Activated CD8-positive, alpha-beta memory T cell treated with anti-CD3 and anti-CD28 coated beads, Interleukin-2, amount 10 ng/mL, durations not matched to agents 7 days and 5 days (primary cell): ENCODE results near the gene CYP3A7. TPM values are rescaled to one million over a fixed set of nuclear protein-coding genes. Genes with fewer than 3 reads are reported as not detected.
"Not testable (repeated sequence)": the region's sequence is repeated elsewhere in the genome, so short reads cannot be mapped to it uniquely, and the experiment has no call there.

Experiments
- ATAC-seq: fragments of 150-1000 bp; cut with Tn5 transposase; one replicate; pipeline ENCODE4 v1.10.0; 2021; ENCODE audit warnings: moderate library complexity
- CTCF ChIA-PET: fragments of 350-600 bp; sonication (Branson Sonifier 250); formaldehyde crosslinking; loops from one replicate; lab custom pipeline; 2021; ENCODE audit warnings: antibody characterized with exemption; lab: Charles Lee
- DNase-seq: peaks from one replicate; pipeline ENCODE4 v3.0.0-alpha.2; 2020
- H3K27ac Mint-ChIP-seq: one replicate; pipeline ENCODE4 v1.8.0; 2021; ENCODE audit warnings: mild to moderate bottlenecking, mixed read lengths
- H3K27me3 Mint-ChIP-seq: one replicate; pipeline ENCODE4 v1.8.0; 2021; ENCODE audit warnings: mixed read lengths
- H3K36me3 Mint-ChIP-seq: one replicate; pipeline ENCODE4 v1.8.0; 2021; ENCODE audit warnings: mild to moderate bottlenecking, mixed read lengths
- H3K4me1 Mint-ChIP-seq: one replicate; pipeline ENCODE4 v1.8.0; 2021; ENCODE audit warnings: mixed read lengths
- H3K4me3 Mint-ChIP-seq: one replicate; pipeline ENCODE4 v1.8.0; 2021; ENCODE audit warnings: mild to moderate bottlenecking, moderate library complexity, mixed read lengths
- H3K9me3 Mint-ChIP-seq: one replicate; pipeline ENCODE4 v1.8.0; 2022; ENCODE audit warnings: low read depth, mixed read lengths
- total RNA-seq, 2 experiments: library from RNA; stranded (reverse); gene quantifications; one replicate each; pipeline ENCODE4 v1.2.3, GENCODE V29; 2021

CYP3A7 gene
- total RNA-seq: not detected

DNA sequence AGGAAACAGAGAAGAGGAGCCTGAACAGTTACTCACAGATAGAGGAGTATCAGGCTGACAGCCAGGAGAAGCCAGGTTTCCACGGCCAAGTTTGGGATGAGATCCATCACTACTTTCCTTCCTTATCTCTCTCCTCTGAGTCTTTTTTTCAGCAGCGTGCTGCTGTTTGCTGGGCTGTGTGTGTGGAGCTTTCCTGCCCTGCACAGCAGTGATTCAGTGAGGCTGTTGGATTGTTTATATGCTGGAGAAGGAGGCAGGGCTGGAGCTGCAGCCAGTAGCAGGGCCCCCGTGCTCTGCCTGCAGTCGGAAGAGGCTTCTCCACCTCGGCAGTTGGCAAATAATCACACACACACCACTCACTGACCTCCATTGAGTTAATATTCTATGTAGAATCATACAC lies at the start of gene CYP3A7:
TSS of gene CYP3A7 (minus strand) at position 210 of the 400 bp plus-strand sequence. CDS start at position 107, 103 bp downstream.
- no peak within 1 kb of the TSS for H3K27ac Mint-ChIP-seq
- ATAC-seq (no peak), DNase-seq (no peak)
- H3K4me3 Mint-ChIP-seq: no peak within 1 kb of the TSS
- peaks cover 8% of the 10 kb centered on the region for H3K4me1 Mint-ChIP-seq
- CTCF ChIA-PET: no interaction called here
- peaks cover 6% of the 10 kb centered on the region for H3K36me3 Mint-ChIP-seq
- no peaks in the 10 kb centered on the region for H3K27me3 Mint-ChIP-seq
- H3K9me3 Mint-ChIP-seq: no peaks in the 10 kb centered on the region

DNA sequence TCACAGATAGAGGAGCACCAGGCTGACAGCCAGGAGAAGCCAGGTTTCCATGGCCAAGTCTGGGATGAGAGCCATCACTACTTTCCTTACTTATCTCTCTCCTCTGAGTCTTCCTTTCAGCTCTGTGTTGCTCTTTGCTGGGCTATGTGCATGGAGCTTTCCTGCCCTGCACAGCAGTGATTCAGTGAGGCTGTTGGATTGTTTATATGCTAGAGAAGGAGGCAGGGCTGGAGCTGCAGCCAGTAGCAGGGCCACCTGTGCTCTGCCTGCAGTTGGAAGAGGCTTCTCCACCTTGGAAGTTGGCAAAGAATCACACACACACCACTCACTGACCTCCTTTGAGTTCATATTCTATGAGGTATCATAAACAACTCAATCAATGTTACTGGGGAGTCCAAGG lies 49.0 kb upstream of the CYP3A7 start, which contains the start of gene CYP3A4:
TSS of gene CYP3A4 (minus strand) at position 178 of the 400 bp plus-strand sequence. CDS start at position 75, 103 bp downstream.
- CTCF ChIA-PET: no interaction called here
- peaks cover 4% of the 10 kb centered on the region for H3K4me1 Mint-ChIP-seq
- ATAC-seq (no peak), DNase-seq (no peak)
- H3K27ac Mint-ChIP-seq: no peak within 1 kb of the TSS
- no peaks in the 10 kb centered on the region for H3K36me3 Mint-ChIP-seq
- peaks cover 28% of the 10 kb centered on the region for H3K27me3 Mint-ChIP-seq
- H3K9me3 Mint-ChIP-seq: no peaks in the 10 kb centered on the region
- no peak within 1 kb of the TSS for H3K4me3 Mint-ChIP-seq

DNA sequence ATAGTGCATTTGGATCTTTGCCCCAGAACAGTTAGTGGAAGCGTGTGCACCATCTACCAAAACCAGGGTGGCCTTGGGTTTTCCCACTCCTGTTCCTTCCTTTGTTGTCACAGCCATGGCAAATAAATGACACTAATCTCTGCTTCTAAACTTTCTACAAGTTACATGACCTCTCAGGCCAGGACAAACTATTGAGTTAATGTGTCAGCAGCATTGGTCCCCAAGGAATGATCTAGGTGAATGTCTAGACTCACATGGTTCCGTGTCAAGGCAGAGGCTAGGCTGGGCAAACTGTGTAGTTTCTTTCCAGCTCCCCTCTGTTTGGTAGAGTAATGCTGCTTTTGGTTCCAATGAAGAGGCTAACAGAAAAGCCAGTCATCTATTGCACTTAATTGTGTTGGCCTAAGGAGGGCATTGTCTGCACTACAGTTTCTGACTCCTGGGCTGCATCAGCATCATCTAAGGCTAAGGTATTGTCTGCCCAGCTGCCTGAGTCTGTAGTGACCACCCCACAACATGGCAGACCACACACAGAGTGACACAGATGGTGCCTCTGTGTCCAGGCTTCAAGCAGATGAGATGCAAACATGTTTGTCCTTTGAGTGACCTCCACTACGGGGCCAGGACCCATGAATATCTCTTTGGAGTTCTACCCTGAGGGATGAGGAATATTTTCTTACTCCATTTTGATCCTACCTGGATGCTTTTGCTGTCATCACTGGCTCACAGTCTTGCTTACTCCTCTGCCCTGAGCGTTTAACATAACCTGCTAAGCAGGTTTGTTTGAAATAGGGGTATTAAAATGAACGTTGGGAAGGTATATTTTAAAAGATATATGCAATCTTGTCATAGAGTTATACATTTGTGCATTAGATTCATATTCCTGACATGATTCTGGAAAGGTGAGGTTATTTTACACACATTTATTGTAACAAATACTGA lies 47.3 kb upstream of the CYP3A7 start:
- DNase-seq: no peak
- Mint-ChIP-seq H3K36me3 (no peaks in the 10 kb centered on the region), H3K9me3 (no peaks in the 10 kb centered on the region), H3K27ac (no peak overlapping the region), H3K4me1 (no peaks in the 10 kb centered on the region), H3K27me3 (peaks cover 37% of the 10 kb centered on the region), H3K4me3 (no peak overlapping the region)
- no peak for ATAC-seq
- CTCF ChIA-PET: no interaction called here

DNA sequence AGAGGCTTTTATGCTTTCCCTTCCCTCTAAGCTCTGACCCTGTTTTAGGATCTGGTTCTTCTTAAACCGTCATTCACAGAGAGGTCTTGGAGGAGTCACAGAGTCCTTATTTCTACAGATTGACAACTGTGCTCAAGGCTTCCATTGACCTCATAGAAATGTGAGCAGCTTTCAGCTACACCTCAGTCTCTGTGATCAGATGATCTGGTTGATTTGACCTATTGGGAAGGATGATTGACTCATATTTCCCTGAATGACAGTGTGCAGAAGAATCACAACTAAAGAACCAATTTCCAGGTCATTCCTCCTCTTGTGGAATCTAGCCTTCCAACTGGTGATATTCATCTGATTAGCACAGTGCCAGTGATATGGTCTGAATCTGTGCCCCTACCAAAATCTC lies 45.6 kb upstream of the CYP3A7 start:
- Mint-ChIP-seq H3K27me3 (peaks cover 51% of the 10 kb centered on the region), H3K36me3 (no peaks in the 10 kb centered on the region), H3K27ac (no peak overlapping the region), H3K4me3 (no peak overlapping the region), H3K4me1 (no peaks in the 10 kb centered on the region), H3K9me3 (no peaks in the 10 kb centered on the region)
- CTCF ChIA-PET: no interaction called here
- no peak for DNase-seq
- ATAC-seq: no peak

DNA sequence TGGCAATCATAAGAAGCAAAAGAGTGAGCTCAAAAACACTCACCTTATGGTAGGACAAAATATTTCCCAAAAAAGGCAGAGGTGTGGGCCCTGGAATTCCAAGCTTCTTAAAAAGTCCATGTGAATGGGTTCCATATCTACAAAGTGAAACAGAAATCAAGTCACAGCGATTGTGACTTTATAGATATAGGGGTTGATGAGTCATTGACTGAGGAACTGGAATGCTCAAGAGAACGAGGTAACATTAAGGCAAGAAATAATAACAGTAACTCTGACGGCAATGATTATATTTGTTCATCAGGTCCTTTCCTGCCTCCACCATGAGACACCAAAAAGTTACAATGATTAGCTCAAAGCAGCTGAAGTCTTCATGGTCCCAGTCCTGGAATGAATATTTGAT lies 45.0 kb upstream of the CYP3A7 start:
- CTCF ChIA-PET: no interaction called here
- H3K4me3 Mint-ChIP-seq: no peak overlapping the region
- no peak for ATAC-seq
- peaks cover 56% of the 10 kb centered on the region for H3K27me3 Mint-ChIP-seq
- H3K36me3 Mint-ChIP-seq: no peaks in the 10 kb centered on the region
- H3K9me3 Mint-ChIP-seq: no peaks in the 10 kb centered on the region
- H3K27ac Mint-ChIP-seq: no peak overlapping the region
- H3K4me1 Mint-ChIP-seq: no peaks in the 10 kb centered on the region
- no peak for DNase-seq

DNA sequence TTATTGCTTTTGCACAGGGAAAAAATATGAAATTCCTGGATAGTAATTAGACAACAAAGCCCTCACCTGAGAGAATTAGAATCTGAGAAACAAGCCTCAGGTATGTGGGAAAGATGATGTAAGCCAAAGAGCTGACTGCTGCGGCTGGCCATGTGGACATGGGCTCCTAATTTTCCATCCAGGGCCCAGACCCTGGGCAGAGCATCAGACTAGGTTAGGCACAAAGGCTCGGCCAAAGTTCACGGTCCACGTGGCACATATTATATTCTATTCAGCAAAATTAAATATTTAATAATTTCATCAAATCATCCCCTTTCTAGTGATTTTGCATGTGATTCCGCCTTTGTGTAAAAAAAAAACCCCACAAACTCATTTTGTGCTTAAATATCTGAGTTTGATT lies 43.9 kb upstream of the CYP3A7 start:
- DNase-seq (no peak), ATAC-seq (no peak)
- CTCF ChIA-PET: no interaction called here
- Mint-ChIP-seq H3K4me3 (no peak overlapping the region), H3K27ac (no peak overlapping the region), H3K36me3 (no peaks in the 10 kb centered on the region), H3K4me1 (no peaks in the 10 kb centered on the region), H3K9me3 (no peaks in the 10 kb centered on the region), H3K27me3 (peaks cover 64% of the 10 kb centered on the region)

DNA sequence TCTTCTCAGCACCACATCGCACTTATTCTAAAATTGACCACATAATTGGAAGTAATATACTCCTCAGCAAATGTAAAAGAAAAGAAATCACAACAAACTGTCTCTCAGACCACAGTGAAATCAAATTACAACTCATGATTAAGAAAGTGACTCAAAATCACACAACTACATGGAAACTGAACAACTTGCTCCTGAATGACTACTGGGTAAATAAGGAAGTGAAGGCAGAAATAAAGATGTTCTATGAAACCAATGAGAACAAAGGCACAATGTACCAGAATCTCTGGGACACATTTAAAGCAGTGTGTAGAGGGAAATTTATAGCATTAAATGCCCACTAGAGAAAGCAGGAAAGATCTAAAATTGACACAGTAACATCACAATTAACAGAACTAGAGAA lies 38.4 kb upstream of the CYP3A7 start:
- H3K4me1 Mint-ChIP-seq, CTCF ChIA-PET: not testable (repeated sequence)

DNA sequence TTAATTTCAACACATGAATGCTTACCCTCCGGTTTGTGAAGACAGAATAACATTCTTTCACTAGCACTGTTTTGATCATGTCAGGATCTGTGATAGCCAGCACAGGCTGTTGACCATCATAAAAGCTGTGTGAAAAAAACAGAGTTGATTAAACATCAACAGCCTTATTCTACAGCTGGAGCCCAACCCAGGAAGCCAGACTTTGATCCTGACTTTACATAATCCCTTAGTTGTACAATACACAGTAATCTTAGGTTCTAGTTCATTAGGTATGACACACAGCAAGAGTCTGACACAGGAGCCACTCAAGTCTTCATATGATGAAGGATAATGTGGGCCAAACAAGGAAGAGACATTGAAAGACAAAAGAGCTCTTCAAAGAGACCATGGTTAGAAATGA lies 37.6 kb upstream of the CYP3A7 start:
- Mint-ChIP-seq H3K36me3 (no peaks in the 10 kb centered on the region), H3K4me1 (peaks cover 12% of the 10 kb centered on the region), H3K27ac (no peak overlapping the region), H3K27me3 (peaks cover 74% of the 10 kb centered on the region), H3K4me3 (no peak overlapping the region), H3K9me3 (peaks cover 4% of the 10 kb centered on the region)
- no peak for ATAC-seq
- DNase-seq: no peak
- CTCF ChIA-PET: no interaction called here

More for the DNA sequence above, 38.4 kb upstream of the CYP3A7 start:
- H3K27ac Mint-ChIP-seq, H3K36me3 Mint-ChIP-seq, H3K4me3 Mint-ChIP-seq, DNase-seq, ATAC-seq, H3K9me3 Mint-ChIP-seq: not testable (repeated sequence)
- H3K27me3 Mint-ChIP-seq: peaks cover 80% of the 10 kb centered on the region

DNA sequence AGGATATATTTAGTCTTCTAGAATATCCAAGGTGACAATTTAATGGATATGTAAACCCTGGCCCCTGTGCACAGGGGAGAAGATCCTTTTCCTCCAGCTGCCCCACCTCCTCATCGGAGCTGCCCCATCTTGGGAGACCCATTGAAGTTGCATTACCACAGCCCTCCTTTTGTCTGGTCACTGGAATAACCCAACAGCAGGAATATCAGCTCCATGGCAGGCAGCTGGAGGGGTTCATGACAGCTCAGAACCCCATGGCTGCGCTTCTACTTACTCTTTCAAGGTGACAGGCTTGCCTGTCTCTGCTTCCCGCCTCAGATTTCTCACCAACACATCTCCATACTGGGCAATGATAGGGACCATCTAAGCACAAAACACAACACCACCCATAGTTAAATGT lies 34.5 kb upstream of the CYP3A7 start:
- CTCF ChIA-PET, DNase-seq, ATAC-seq, H3K9me3 Mint-ChIP-seq, H3K27ac Mint-ChIP-seq, H3K36me3 Mint-ChIP-seq, H3K4me3 Mint-ChIP-seq: not testable (repeated sequence)
- Mint-ChIP-seq H3K4me1 (peaks cover 17% of the 10 kb centered on the region), H3K27me3 (peaks cover 52% of the 10 kb centered on the region)

DNA sequence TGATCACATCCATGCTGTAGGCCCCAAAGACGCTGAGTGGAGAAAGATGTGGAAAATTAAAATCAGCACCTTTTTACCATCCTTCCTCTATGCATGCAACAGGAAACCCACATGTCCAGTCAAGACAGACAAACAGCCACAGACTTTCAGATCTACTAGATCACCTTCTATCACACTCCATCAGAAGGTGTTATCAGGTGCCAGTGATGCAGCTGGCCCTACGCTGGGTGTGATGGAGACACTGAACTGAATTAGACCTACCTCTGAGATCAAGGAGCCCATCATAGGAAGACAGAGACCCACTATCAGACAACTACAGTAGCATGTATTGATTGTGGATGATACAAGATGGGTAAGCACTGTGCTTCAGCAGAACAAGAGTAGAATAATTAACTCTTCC lies 33.5 kb upstream of the CYP3A7 start:
- Mint-ChIP-seq H3K27ac (no peak overlapping the region), H3K27me3 (peaks cover 44% of the 10 kb centered on the region), H3K36me3 (no peaks in the 10 kb centered on the region), H3K9me3 (peaks cover 4% of the 10 kb centered on the region), H3K4me3 (no peak overlapping the region), H3K4me1 (peaks cover 17% of the 10 kb centered on the region)
- peak; percentile 27 for ATAC-seq
- CTCF ChIA-PET: no interaction called here
- no peak for DNase-seq

DNA sequence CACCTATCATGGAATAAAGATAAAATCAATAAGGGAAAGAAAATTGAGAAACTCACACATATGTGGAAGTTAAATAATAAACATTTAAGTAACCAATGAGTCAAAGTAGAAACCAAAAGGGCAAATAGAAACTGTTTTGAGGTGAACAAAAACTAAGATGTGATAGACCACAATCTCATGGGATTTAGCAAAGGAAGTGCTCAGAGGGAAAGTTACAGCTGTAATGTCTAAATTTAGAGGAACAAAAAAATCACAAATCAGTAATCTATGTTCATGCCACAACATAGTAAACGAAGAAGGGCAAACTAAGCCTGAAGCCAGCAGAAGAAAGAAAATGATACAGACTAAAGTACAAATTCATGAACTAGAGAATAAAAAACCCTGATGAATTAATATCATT lies 32.7 kb upstream of the CYP3A7 start:
- H3K27me3 Mint-ChIP-seq: peaks cover 37% of the 10 kb centered on the region
- ATAC-seq (no peak), DNase-seq (no peak)
- H3K36me3 Mint-ChIP-seq: no peaks in the 10 kb centered on the region
- no peak overlapping the region for H3K4me3 Mint-ChIP-seq
- no peak overlapping the region for H3K27ac Mint-ChIP-seq
- peaks cover 17% of the 10 kb centered on the region for H3K4me1 Mint-ChIP-seq
- peaks cover 4% of the 10 kb centered on the region for H3K9me3 Mint-ChIP-seq
- CTCF ChIA-PET: no interaction called here

DNA sequence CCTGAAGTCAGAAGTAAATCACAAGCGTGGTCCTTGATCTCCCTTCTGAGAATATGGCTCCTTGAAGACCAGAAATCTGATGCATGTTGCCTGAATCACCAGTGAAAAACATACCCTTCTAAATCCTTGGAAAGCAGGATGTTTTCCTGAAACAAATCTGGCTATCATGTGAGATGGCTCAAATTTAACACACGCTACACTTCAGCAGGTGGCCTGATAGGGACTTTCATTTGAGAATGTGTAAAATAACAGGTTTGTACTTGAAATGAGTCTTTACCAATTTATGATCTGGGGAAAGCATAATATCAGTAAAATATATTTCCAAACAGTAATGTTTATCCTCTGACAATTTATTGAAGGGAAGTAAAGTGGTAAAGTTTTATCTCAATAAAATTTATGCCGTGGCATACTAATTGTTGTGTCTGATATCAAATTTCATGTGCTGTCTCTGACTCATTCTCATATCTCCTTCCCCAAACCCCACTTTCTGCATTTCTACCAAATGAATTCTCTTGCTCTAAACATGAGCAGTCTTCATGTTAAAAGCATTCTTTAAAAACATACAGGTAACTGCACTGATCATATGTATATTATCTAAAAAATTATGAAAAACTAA lies 31.6 kb upstream of the CYP3A7 start:
- peaks cover 28% of the 10 kb centered on the region for H3K27me3 Mint-ChIP-seq
- no peak overlapping the region for H3K4me3 Mint-ChIP-seq
- DNase-seq (no peak), ATAC-seq (no peak)
- H3K36me3 Mint-ChIP-seq: no peaks in the 10 kb centered on the region
- peaks cover 17% of the 10 kb centered on the region for H3K4me1 Mint-ChIP-seq
- CTCF ChIA-PET: no interaction called here
- peaks cover 4% of the 10 kb centered on the region for H3K9me3 Mint-ChIP-seq
- no peak overlapping the region for H3K27ac Mint-ChIP-seq

DNA sequence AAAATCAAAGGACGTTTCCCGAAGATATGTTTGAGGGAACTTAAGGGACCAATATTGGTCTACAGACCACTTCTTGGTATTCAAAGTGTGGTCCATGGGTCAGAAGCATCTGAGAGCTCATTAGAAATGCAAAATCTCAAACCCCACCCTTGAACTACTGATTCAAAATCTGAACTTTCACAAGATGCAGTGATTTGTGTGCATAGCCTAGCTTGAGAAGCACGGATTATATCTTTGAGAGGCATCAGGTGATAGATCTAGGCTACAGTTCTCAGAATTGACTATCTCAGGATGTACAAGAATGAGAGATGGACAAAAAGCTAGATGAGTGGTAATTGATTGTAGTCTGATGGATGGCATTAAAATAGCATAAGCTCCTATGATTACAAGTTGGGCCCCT lies 29.5 kb upstream of the CYP3A7 start:
- no peak for ATAC-seq
- Mint-ChIP-seq H3K9me3 (no peaks in the 10 kb centered on the region), H3K27me3 (peaks cover 11% of the 10 kb centered on the region), H3K36me3 (no peaks in the 10 kb centered on the region), H3K4me1 (peaks cover 17% of the 10 kb centered on the region), H3K27ac (no peak overlapping the region), H3K4me3 (no peak overlapping the region)
- no peak for DNase-seq
- CTCF ChIA-PET: no interaction called here
